GM12878 (cell line): Measurements from ENCODE around the gene DIP2C. TPM values are rescaled to one million over a fixed set of nuclear protein-coding genes. Genes with fewer than 3 reads are reported as not detected.

ENCODE experiments used
- ATAC-seq: fragments of 200-7000 bp; cut with Tn5 transposase; 3 replicates; pipeline ENCODE4 v1.9.1; 2020; ENCODE audit warnings: mild to moderate bottlenecking, moderate library complexity
- BruUV-seq: library from RNA; stranded (reverse); fragments of 400-500 nt; replicated peaks from 2 replicates; lab custom pipeline; 2021; lab: Mats Ljungman, UMichigan
- CTCF ChIA-PET: fragments of 300-600 bp; sonication (Branson Sonifier 250); formaldehyde crosslinking; extraction: SDS; loops from one replicate; lab custom pipeline; 2021; ENCODE audit warnings: inconsistent platforms; lab: Yijun Ruan, JAX
- POLR2A ChIA-PET: fragments of 350-600 bp; formaldehyde crosslinking; extraction: SDS; loops from one replicate; lab custom pipeline; 2021; ENCODE audit warnings: inconsistent platforms; lab: Charles Lee
- RAD21 ChIA-PET: fragments of 300-600 bp; sonication (Branson Sonifier 250); formaldehyde crosslinking; loops from one replicate; lab custom pipeline; 2023; ENCODE audit warnings: antibody characterized with exemption; ENCODE audit not compliant: unreplicated experiment; lab: Charles Lee
- SMC1A ChIA-PET: fragments of 300-600 bp; sonication (Branson Sonifier 250); formaldehyde crosslinking; loops from one replicate; lab custom pipeline; 2023; ENCODE audit not compliant: unreplicated experiment, uncharacterized antibody; lab: Charles Lee
- DNase-seq: peaks from one replicate; pipeline ENCODE4 v3.0.0-alpha.2; 2011; ENCODE audit warnings: low read depth, low spot score
- FAIRE-seq: peaks from 3 replicates; lab custom pipeline; 2011; peaks lifted over from hg19 to GRCh38; lab: Jason Lieb, UNC
- H2AFZ ChIP-seq: 2 replicates; pipeline ENCODE4 v1.6.0; 2011; ENCODE audit warnings: low read depth, low read length, control low read depth; ENCODE audit not compliant: control insufficient read depth
- H3K27ac ChIP-seq: 2 replicates; pipeline ENCODE4 v1.5.1; 2011; ENCODE audit warnings: control low read depth; ENCODE audit not compliant: control insufficient read depth, insufficient read depth
- H3K27me3 ChIP-seq, 2 experiments: replicated peaks in 1 of 2; 2 replicates each; pipeline versions ENCODE4 v1.6.0 to v1.6.1; 2011; ENCODE audit warnings: low read length in 1 of 2; ENCODE audit not compliant: control insufficient read depth in 2 of 2, insufficient read depth in 2 of 2
- H3K36me3 ChIP-seq, 2 experiments: 2 replicates each; pipeline ENCODE4 v1.5.1; 2011; ENCODE audit warnings: low read length in 1 of 2; ENCODE audit not compliant: control insufficient read depth in 2 of 2, insufficient read depth in 2 of 2
- H3K4me1 ChIP-seq: 2 replicates; pipeline ENCODE4 v1.6.1; 2011; ENCODE audit warnings: mild to moderate bottlenecking, low read length, moderate library complexity, mixed read lengths; ENCODE audit not compliant: control insufficient read depth, insufficient read depth
- H3K4me2 ChIP-seq: 2 replicates; pipeline ENCODE4 v1.6.0; 2011; ENCODE audit warnings: control low read depth; ENCODE audit not compliant: control insufficient read depth, insufficient read depth
- H3K4me3 ChIP-seq: fragments of 200-600 bp; sonication (generic); 2 replicates; pipeline ENCODE4 v1.5.1; 2016
- H3K79me2 ChIP-seq: 2 replicates; pipeline ENCODE4 v1.6.0; 2011; ENCODE audit warnings: low read length; ENCODE audit not compliant: control insufficient read depth, insufficient read depth
- H3K9ac ChIP-seq: 2 replicates; pipeline ENCODE4 v1.8.0; 2011; ENCODE audit warnings: low read length, control low read depth, mixed read lengths; ENCODE audit not compliant: control insufficient read depth, insufficient read depth
- H3K9me3 ChIP-seq: replicated peaks from 3 replicates; pipeline ENCODE4 v1.5.1; 2011; ENCODE audit warnings: mild to moderate bottlenecking, low read length; ENCODE audit not compliant: control insufficient read depth, insufficient read depth
- H4K20me1 ChIP-seq: 2 replicates; pipeline ENCODE4 v1.6.0; 2011; ENCODE audit not compliant: control insufficient read depth, insufficient read depth
- CEBPB ChIP-seq, 2 experiments: fragments of 150-350 bp in 1 of 2; IDR thresholded peaks; 2 replicates each; pipeline ENCODE4 v1.6.1; 2012 to 2014; ENCODE audit warnings: low read depth in 2 of 2, low read length in 2 of 2, borderline replicate concordance in 1 of 2, inconsistent platforms in 1 of 2
- FOXM1 ChIP-seq: IDR thresholded peaks from 2 replicates; pipeline ENCODE4 v1.6.1; 2012; ENCODE audit warnings: low read depth, mild to moderate bottlenecking, inconsistent platforms, low read length, moderate library complexity
- HDAC6 ChIP-seq: fragments of 200-600 bp; sonication (generic); IDR thresholded peaks from one replicate; pipeline ENCODE4 v1.8.0; 2017; ENCODE audit warnings: antibody characterized with exemption; ENCODE audit not compliant: unreplicated experiment
- JUNB ChIP-seq: IDR thresholded peaks from 2 replicates; pipeline ENCODE4 v1.6.1; 2016; ENCODE audit warnings: antibody characterized with exemption, mild to moderate bottlenecking
- RELA ChIP-seq: fragments of 450-650 bp; IDR thresholded peaks from 2 replicates; pipeline ENCODE4 v1.8.0; 2014; ENCODE audit warnings: borderline replicate concordance; ENCODE audit not compliant: partially characterized antibody
- SIN3A ChIP-seq: IDR thresholded peaks from 2 replicates; pipeline ENCODE4 v1.6.1; 2012; ENCODE audit warnings: low read depth, low read length, improper control_type of control experiment
- SP1 ChIP-seq: IDR thresholded peaks from one replicate; pipeline ENCODE4 v1.6.1; 2011; ENCODE audit warnings: low read depth, low read length
- SREBF1 ChIP-seq: IDR thresholded peaks from 2 replicates; pipeline ENCODE4 v1.6.1; 2012; ENCODE audit warnings: mild to moderate bottlenecking, low read length
- STAT3 ChIP-seq: IDR thresholded peaks from 2 replicates; pipeline ENCODE4 v1.6.1; 2011; ENCODE audit warnings: low read depth, low read length, improper control_type of control experiment
- ZSCAN29 ChIP-seq: fragments of 450-650 bp; IDR thresholded peaks from 2 replicates; pipeline ENCODE4 v1.6.1; 2017; ENCODE audit warnings: mild to moderate bottlenecking, moderate library complexity
- WGBS: methylation state at CpG from one replicate; pipeline ENCODE4 v1.1.6; 2016; ENCODE audit warnings: low lambda C conversion rate; ENCODE audit not compliant: insufficient replicate concordance, insufficient coverage; ENCODE audit errors: missing lambda C conversion rate; 5-methylcytosine and 5-hydroxymethylcytosine counted together
- in situ Hi-C: fragments of 300-500 bp; cut with MboI; formaldehyde crosslinking; loops from 9 replicates; pipeline ENCODE4 v1.14.3; 2018; ENCODE audit warnings: mixed read lengths
- intact Hi-C: fragments of 100-400 bp; cut with micrococcal nuclease; formaldehyde crosslinking; loops from one replicate; pipeline ENCODE4 v1.14.2; 2022; ENCODE audit not compliant: unreplicated experiment
- polyA plus RNA-seq, 11 experiments: library from polyadenylated mRNA; depleted of rRNA in 4 of 11; unstranded in 6 of 11; stranded (reverse) in 5 of 11; fragments of >200 nt; fragmentation: Nextera tagmentation in 4 of 11; fragmentation: Illumina TruSeq in 1 of 11; extraction: Ambion mirVana in 4 of 11; extraction: Trizol in 1 of 11; gene quantifications; 1 replicate in 1 of 11; 2 replicates in 10 of 11; pipeline versions ENCODE4 v1.2.1 to v1.2.3, GENCODE V29; 2011 to 2016; ENCODE audit warnings: inconsistent platforms in 2 of 11, missing spikeins in 2 of 11, low read depth in 1 of 11
- total RNA-seq, 4 experiments: library from RNA; depleted of rRNA in 3 of 4; stranded (reverse); fragments of >200 nt in 3 of 4; fragmentation: Illumina TruSeq in 1 of 4; extraction: Trizol in 1 of 4; gene quantifications; 2 replicates each; pipeline versions ENCODE4 v1.2.1 to v1.2.3, GENCODE V29; 2013 to 2021
- TF ChIP-seq, protein P1 (sequence below): fragments of 450-650 bp; IDR thresholded peaks from 2 replicates; pipeline ENCODE4 v1.6.1; 2014; ENCODE audit warnings: mild to moderate bottlenecking
- TF ChIP-seq, protein P2 (sequence below): fragments of 450-650 bp; formaldehyde crosslinking; IDR thresholded peaks from 2 replicates; pipeline ENCODE4 v1.5.0; 2022; ENCODE audit warnings: mild to moderate bottlenecking, missing genetic modification characterization
- TF ChIP-seq, protein P3 (sequence below), 3 experiments: IDR thresholded peaks in 2 of 3; conservative IDR thresholded peaks in 1 of 3; 2 replicates each; pipeline ENCODE4 v1.5.1; 2011; ENCODE audit warnings: low read depth in 3 of 3, low read length in 3 of 3, mild to moderate bottlenecking in 3 of 3, control low read depth in 2 of 3, moderate library complexity in 2 of 3, inconsistent platforms in 1 of 3, mixed read lengths in 1 of 3; ENCODE audit not compliant: control insufficient read depth in 2 of 3, insufficient read depth in 1 of 3; ENCODE audit errors: extremely low read depth in 1 of 3
- TF ChIP-seq, protein P4 (sequence below): fragments of 450-650 bp; conservative IDR thresholded peaks from 2 replicates; pipeline ENCODE4 v1.6.1; 2017; ENCODE audit warnings: mild to moderate bottlenecking, moderate library complexity

Gene DIP2C
- total and polyA plus RNA-seq, 10 of the 15 experiments (the other 5 are each of a cell fraction or from before 2014, with no cell fraction given) = 0.01 to 0.10 (median 0.06) TPM

DNA sequence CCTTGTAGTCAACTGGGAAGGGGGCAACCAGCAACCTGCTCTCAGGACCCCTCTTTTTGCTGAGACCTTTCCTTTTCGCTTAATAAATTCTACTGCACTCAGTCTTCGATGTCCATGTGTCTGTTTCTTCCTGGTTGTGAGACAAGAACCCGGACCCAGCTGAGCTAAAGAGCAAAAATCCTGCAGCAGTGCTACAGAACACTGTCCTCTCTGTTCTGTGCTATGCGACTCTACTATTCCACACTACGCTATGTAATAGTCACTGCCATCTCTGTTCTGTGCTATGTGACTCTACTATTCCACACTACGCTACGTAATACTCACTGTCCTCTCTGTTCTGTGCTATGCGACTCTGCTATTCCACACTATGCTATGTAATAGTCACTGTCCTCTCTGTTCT is 34.3 kb downstream of the DIP2C start:
- no peak for ATAC-seq
- no peaks in the 10 kb centered on the region for H3K27me3 ChIP-seq
- no peak overlapping the region for H3K4me3 ChIP-seq
- H3K27ac ChIP-seq = no peak overlapping the region
- no peaks in the 10 kb centered on the region for H3K4me1 ChIP-seq
- RAD21 ChIA-PET = no interaction called here
- no TSS peak for BruUV-seq
- H3K79me2 ChIP-seq = no peaks in the 10 kb centered on the region
- H3K9ac ChIP-seq = no peak overlapping the region
- CTCF ChIA-PET = no interaction called here
- FAIRE-seq = no peak
- POLR2A ChIA-PET = no interaction called here
- in situ Hi-C loops (no loop called here), intact Hi-C loops (no loop called here)
- SMC1A ChIA-PET = no interaction called here
- WGBS = 45% methylated on average over 8 of the region's 8 CpGs
- no peak for TF ChIP-seq FOXM1
- TF ChIP-seq RELA = no peak
- TF ChIP-seq, protein P1, sequence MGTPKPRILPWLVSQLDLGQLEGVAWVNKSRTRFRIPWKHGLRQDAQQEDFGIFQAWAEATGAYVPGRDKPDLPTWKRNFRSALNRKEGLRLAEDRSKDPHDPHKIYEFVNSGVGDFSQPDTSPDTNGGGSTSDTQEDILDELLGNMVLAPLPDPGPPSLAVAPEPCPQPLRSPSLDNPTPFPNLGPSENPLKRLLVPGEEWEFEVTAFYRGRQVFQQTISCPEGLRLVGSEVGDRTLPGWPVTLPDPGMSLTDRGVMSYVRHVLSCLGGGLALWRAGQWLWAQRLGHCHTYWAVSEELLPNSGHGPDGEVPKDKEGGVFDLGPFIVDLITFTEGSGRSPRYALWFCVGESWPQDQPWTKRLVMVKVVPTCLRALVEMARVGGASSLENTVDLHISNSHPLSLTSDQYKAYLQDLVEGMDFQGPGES = no peak
- TF ChIP-seq ZSCAN29 = no peak
- TF ChIP-seq SREBF1 = no peak
- TF ChIP-seq, protein P2, sequence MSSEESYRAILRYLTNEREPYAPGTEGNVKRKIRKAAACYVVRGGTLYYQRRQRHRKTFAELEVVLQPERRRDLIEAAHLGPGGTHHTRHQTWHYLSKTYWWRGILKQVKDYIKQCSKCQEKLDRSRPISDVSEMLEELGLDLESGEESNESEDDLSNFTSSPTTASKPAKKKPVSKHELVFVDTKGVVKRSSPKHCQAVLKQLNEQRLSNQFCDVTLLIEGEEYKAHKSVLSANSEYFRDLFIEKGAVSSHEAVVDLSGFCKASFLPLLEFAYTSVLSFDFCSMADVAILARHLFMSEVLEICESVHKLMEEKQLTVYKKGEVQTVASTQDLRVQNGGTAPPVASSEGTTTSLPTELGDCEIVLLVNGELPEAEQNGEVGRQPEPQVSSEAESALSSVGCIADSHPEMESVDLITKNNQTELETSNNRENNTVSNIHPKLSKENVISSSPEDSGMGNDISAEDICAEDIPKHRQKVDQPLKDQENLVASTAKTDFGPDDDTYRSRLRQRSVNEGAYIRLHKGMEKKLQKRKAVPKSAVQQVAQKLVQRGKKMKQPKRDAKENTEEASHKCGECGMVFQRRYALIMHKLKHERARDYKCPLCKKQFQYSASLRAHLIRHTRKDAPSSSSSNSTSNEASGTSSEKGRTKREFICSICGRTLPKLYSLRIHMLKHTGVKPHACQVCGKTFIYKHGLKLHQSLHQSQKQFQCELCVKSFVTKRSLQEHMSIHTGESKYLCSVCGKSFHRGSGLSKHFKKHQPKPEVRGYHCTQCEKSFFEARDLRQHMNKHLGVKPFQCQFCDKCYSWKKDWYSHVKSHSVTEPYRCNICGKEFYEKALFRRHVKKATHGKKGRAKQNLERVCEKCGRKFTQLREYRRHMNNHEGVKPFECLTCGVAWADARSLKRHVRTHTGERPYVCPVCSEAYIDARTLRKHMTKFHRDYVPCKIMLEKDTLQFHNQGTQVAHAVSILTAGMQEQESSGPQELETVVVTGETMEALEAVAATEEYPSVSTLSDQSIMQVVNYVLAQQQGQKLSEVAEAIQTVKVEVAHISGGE (CRISPR knock-in tag) = no peak
- TF ChIP-seq, protein P3, sequence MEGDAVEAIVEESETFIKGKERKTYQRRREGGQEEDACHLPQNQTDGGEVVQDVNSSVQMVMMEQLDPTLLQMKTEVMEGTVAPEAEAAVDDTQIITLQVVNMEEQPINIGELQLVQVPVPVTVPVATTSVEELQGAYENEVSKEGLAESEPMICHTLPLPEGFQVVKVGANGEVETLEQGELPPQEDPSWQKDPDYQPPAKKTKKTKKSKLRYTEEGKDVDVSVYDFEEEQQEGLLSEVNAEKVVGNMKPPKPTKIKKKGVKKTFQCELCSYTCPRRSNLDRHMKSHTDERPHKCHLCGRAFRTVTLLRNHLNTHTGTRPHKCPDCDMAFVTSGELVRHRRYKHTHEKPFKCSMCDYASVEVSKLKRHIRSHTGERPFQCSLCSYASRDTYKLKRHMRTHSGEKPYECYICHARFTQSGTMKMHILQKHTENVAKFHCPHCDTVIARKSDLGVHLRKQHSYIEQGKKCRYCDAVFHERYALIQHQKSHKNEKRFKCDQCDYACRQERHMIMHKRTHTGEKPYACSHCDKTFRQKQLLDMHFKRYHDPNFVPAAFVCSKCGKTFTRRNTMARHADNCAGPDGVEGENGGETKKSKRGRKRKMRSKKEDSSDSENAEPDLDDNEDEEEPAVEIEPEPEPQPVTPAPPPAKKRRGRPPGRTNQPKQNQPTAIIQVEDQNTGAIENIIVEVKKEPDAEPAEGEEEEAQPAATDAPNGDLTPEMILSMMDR (IDR thresholded peaks at IDR 0.05 in 2 of 3, conservative IDR thresholded peaks at IDR 0.05 in 1 of 3; ENCODE audit: control insufficient read depth in 2 of 3, extremely low read depth in 1 of 3, insufficient read depth in 1 of 3, low read depth in 3 of 3, low read length in 3 of 3) = no peak
- no peak for TF ChIP-seq JUNB
- TF ChIP-seq, protein P4, sequence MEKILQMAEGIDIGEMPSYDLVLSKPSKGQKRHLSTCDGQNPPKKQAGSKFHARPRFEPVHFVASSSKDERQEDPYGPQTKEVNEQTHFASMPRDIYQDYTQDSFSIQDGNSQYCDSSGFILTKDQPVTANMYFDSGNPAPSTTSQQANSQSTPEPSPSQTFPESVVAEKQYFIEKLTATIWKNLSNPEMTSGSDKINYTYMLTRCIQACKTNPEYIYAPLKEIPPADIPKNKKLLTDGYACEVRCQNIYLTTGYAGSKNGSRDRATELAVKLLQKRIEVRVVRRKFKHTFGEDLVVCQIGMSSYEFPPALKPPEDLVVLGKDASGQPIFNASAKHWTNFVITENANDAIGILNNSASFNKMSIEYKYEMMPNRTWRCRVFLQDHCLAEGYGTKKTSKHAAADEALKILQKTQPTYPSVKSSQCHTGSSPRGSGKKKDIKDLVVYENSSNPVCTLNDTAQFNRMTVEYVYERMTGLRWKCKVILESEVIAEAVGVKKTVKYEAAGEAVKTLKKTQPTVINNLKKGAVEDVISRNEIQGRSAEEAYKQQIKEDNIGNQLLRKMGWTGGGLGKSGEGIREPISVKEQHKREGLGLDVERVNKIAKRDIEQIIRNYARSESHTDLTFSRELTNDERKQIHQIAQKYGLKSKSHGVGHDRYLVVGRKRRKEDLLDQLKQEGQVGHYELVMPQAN = no peak
- TF ChIP-seq SIN3A = no peak
- no peak for TF ChIP-seq HDAC6
- TF ChIP-seq CEBPB (IDR thresholded peaks at IDR 0.05; ENCODE audit: borderline replicate concordance in 1 of 2, low read depth in 2 of 2, low read length in 2 of 2) = no peak
- TF ChIP-seq SP1 = no peak
- TF ChIP-seq STAT3 = no peak
- DNase-seq = no peak
- no peaks in the 10 kb centered on the region for H4K20me1 ChIP-seq
- H2AFZ ChIP-seq = no peak overlapping the region
- no peak overlapping the region for H3K4me2 ChIP-seq
- H3K9me3 ChIP-seq = no peaks in the 10 kb centered on the region
- H3K36me3 ChIP-seq = no peaks in the 10 kb centered on the region
